HG03432 (cell line): ENCODE data around the gene KCNK4.

Source experiments
- ATAC-seq: cut with Tn5 transposase; IDR thresholded peaks from one replicate; pipeline ENCODE4 v1.9.1; 2021; ENCODE audit warnings: mild to moderate bottlenecking, moderate library complexity; ENCODE audit not compliant: unreplicated experiment

The KCNK4 gene

GRCh38 chr11:64291262-64291751, at the start of gene KCNK4:
KCNK4 (plus strand) TSS chr11:64291302; CDS start chr11:64293019, 1,717 bp downstream.
- ATAC-seq = no peak

DNA sequence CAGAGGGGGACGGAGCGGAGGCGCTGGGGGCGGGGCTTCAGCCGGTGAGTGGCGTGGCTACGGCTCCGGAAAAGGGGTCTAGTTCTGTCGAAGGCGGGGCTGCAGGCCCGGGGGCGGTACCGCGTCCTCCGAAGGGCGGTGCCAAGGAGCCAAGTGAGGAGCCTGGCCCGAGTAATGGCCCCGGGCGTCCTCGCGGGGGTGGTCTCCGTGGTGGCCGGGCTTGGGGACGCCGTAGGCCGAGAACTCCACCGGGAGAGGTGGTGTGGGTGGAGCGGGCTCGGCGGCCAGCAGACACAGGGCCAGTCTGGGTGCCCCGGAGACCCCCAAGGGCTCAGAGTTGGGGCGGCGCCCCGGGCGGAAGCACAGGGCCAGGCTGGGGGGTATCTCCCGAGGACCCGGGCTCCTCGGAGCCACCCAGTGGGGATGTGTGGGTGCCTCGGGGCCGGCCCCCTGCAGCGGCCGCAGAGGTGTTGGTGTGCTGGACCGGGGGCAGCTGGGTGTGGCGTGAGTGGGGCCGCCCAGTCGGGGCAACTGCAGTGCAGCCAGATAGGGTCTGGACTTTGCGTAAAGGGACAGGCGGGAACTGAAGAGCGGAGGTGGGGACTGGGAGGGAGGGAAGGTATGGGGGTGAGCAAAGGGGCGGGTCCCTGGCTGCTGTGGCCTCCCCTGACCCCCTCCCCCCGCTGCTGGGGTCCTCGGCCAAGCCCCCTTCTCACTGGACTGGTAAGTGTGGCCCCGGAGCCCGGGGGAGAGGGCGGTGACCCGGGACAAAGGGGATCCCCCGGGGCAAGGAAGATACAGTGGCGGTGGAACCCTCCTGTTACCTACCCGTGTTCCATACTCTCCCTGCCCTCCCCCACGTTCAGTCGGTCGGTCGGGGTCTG, 49.4 kb upstream of the KCNK4 start:
- peak; percentile 11 for ATAC-seq

- no peak for ATAC-seq
Observed at GRCh38 chr11:64243236-64243854, 47.8 kb upstream of the KCNK4 start.

GRCh38 chr11:64244107-64244506, 47.0 kb upstream of the KCNK4 start:
- ATAC-seq = no peak

- no peak for ATAC-seq
Observed at GRCh38 chr11:64244966-64245365, 46.1 kb upstream of the KCNK4 start.

- ATAC-seq = no peak
Observed at GRCh38 chr11:64245401-64245796, 45.7 kb upstream of the KCNK4 start.

DNA sequence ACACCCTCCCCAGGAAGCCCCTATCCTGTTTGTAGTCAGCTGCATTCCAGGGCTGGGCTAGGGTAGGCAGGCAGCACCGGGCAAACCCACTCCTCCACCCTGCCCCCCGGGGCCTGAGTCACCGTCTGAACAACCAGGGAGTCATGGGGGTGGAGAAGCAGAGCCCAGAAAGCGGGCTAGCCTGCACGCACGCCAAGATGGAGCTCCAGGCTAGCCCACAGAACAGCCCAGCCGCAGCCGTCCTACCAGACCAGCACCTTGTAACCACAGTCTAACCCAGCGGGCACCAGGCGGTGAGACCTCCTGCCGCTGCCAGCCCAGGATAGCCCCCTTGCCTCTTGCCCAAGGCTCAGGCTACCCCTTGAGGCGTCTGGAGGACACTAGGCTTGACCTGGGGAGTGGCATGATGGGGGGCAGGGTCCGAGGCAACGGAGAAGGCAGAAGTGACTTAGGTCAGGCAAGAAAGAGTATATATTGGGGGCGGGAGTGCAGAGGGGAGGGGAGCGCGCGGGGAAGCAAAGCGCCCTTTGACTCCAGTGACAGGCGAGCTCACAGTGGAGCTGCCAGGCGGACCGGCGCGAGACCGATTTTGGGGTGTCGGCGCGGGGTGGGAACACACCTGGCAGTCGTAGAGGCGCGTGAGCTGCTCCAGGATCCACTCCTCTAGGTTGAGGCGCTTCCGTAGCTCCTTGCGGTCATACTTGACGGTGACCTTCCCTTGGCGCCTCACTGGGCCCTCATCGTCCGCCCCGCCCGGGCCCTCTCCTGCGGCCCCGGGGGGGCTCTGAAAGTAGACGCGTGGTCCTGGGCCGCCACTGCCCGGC, 45.1 kb upstream of the KCNK4 start:
- no peak for ATAC-seq

GRCh38 chr11:64246621-64246870, 44.6 kb upstream of the KCNK4 start:
- ATAC-seq = peak; percentile 9

DNA sequence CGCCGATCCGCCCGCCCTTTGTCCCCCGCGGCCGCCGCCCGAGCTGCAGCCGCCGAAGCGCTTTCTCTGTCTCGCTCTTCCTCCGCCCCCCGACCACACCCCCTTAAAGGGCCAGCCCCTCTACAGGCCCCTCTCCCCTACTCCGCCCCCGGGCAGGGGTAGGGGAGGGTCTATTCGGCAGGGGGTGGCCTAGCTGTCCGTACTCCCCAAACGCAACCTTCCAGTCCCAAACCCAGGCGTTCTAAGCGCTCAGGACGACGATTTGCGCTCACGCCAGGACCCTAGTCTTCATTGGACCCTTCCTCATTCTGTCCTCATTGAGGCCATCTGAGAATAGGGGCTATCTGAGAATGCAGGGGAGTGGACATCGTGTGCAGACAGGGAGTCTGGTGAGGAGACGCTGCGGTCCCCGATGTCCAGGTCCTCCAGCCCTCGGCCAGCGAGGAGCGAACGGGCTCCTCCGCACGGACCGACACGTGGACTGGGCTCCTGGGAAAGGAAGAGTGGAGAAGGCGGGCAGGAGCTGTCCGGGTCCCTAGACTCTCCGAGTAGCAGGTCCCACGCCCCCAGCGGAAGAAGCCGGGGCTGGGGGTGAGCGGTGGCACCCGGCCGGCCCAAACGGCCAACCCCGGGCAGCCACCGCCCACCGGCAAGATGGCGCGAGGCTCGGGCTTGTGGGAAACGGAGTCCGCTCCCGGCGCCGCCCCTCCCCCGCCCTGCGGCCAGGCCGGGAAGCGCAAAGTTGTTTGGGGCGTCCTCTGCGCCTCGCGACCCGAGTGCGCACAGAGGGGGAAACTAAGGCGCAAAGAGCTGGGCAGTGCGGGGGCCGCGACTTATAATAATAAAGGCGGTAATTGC, 44.0 kb upstream of the KCNK4 start, which contains the start of gene PPP1R14B:
Gene PPP1R14B, minus strand, starts transcription at position 73 of the 858 bp plus-strand sequence. CDS start 270 bp downstream, outside the sequence.
- ATAC-seq = peak; percentile 43

DNA sequence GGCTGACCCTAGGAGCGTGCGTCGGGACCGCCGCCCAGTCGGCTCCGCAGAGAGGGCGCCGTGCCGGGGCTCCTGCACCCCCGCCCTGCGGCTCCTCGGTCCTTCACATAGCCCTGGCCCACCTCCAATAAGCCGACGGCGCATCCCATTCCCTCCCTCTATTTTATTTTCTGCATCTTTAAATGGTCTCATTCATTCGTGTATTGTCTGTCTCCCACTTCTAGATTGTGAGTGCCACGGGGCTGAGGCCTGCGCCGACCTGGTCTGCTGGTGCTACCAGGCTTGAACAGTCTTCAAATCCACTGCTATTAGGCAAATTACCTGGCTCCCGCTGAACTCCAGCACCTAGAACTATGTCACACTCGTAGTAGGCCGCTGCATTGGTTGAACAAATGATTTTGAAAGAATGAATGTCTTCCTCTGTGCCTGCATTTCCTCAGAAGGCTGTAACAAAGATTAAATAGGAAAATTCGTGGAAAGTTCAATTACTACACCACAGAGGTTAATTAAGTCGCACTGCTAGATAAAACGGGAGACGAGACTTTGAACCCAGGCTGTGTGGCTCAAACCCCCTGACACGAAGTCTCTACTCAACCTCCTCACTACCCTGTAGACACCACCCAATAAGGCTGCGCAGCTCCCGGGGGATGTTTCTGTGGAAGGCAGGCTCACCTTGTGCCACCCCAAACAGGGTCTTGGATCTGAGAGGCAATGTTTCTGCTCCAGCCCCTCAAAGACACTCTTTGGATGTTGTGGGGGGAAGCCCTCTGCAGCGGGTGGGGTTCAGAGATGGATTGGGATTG, 43.2 kb upstream of the KCNK4 start:
- no peak for ATAC-seq

DNA sequence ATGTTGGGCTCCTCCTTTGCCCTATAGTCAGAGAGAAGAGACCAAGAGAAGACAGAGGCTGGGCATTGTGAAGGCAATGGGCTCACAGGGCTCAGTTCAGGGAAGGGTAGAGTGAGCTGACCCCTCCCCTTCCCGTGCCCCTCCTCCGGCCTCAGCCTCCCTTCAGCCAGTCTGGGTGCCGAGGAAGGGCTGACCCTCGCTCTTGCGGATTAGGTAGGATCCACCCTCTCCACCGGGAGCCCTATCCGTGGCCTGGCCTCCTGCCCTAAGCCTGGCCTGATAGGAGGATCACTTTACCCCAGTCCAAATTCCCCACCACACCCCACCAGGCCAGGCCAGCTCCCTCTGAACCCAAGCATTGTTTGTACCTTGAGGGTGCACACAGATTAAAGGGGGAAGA, 42.5 kb upstream of the KCNK4 start:
- ATAC-seq = no peak

DNA sequence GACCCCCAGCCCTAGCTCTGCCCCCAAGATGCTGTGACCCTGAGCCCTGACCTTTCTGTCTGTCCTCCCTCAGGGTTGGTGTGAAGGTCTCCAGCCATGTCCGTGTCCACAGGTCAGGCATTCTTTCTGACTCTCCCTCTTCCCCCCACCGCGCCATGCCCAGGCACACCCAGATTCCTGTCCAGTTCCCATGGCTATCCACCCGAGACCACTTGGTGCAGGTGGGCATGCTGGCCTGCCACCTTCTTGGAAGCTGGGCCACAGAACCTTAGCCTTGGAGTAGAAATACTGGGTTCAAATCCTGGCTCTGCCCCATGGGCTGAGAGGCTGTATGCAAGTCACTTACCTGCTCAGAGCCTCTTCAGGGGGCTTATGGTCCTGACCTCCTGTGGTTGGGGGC, 42.1 kb upstream of the KCNK4 start:
- no peak for ATAC-seq

GRCh38 chr11:64249563-64250414, 41.3 kb upstream of the KCNK4 start:
- ATAC-seq = no peak

GRCh38 chr11:64250415-64251015, 40.6 kb upstream of the KCNK4 start:
- no peak for ATAC-seq

GRCh38 chr11:64251016-64251752, 39.9 kb upstream of the KCNK4 start, which contains the start of gene PLCB3:
PLCB3 (plus strand) TSS chr11:64251530; CDS start chr11:64251650, 120 bp downstream.
- ATAC-seq = peak; percentile 51

DNA sequence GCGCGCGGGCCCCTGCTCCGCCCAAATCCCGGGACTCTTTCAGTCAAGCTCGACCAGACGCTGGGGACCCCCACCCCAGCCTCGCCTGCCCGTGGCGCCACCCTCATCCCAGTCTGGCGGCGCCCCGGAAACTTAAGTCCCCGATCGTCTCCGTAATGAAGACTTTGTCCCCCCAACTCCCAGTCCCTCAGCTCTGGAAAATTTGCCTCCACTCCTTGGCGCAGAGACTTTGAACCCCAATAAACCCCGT, 39.4 kb upstream of the KCNK4 start:
- no peak for ATAC-seq

DNA sequence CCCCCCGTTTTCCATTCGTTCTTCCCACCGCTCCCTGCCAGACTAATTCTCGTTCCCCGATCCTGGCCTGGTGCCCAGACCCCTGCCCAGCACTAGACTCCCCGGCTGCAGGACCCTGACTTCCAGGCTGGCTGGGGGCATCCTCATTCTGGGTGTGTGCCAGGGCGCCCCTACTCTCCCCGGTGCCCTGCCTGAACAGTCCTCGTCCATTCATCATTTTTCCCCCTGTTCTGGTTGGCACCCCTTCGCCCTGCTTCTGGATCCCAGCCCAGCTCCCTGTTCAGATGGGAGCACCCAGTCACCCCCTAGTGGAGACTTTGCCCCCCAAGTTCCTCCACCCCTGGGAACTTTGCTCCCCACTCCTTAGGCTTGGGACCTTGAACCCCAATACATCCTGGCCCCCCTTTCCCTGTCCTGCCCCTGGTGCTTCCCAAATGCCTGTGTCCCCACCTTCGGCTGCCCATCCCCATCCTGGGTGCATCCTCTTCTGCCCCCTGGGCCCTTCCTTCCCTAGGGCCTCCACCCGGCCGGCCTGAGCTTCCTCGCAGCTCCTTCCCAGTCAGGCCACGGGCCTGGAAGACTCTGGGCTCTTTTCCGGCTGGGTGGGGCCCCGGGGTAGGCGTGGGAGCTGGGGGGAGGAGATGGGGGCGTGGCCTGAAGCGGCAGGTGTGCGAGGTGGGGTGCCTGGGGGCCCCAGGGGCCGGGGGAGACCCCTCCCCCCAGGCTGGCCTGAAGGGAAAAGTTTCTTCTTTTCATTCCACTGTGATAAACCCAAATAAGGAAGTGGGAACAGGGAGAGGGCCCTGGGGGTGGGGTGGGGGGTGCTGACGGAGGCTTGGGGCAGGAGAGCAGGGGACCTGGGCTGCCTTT, 38.9 kb upstream of the KCNK4 start:
- no peak for ATAC-seq
